GM04504 (cell line): ENCODE measurements around the gene DLAT.
"Not testable (repeated sequence)": the region's sequence is repeated elsewhere in the genome, so short reads cannot be mapped to it uniquely, and the experiment has no call there.

Experiments
- DNase-seq: peaks from one replicate; pipeline ENCODE4 v3.0.0-alpha.2; 2012; ENCODE audit warnings: low read depth

Gene DLAT

GRCh38 chr11:112024773-112025678 is at the start of gene DLAT:
Gene DLAT, plus strand, starts transcription at chr11:112025408. Its CDS starts 65 bp downstream, at chr11:112025473.
- peak; percentile 49 for DNase-seq

GRCh38 chr11:111976119-111976766 is 49.0 kb upstream of the DLAT start:
- DNase-seq = no peak

GRCh38 chr11:111976767-111977145 is 48.5 kb upstream of the DLAT start:
- DNase-seq = no peak

- no peak for DNase-seq
Measured at GRCh38 chr11:111977146-111978027, 47.8 kb upstream of the DLAT start.

DNA sequence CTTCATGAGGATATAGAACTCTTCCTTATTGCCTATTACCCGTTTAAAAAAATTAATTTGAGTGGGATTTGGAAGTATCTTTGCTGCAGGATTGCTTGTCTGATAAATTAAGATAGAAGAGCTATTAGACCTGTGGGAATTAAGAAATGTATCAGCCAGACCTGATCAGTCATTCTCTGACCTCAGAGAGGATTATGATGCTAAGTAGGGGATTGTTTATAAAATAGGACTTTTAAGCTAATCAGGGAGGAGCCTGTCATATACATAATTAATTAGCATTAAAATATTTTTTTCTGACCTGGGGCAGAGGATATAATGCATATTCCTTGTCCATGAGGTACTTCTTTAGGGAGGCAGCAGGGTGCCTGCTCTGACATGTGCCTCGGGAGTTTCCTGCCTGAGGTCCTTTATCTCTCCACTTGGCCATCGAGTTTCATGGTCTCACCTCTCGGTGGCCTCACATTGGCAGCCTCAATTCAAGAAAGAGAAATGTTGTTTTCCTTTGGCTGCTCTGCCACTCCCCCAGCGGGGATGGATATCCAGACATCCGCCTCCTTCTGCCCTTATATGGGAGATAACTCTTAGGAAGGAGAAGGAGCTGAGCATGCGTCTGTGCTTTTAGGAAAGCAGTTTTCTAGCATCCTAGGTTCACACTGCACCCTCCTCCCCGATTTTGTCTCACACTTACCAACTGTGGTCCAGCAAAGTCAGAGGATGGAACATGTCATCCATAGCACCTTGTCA is 47.0 kb upstream of the DLAT start:
- DNase-seq = peak; percentile 42

- no peak for DNase-seq
Measured at GRCh38 chr11:111980062-111980461, 45.1 kb upstream of the DLAT start.

DNA sequence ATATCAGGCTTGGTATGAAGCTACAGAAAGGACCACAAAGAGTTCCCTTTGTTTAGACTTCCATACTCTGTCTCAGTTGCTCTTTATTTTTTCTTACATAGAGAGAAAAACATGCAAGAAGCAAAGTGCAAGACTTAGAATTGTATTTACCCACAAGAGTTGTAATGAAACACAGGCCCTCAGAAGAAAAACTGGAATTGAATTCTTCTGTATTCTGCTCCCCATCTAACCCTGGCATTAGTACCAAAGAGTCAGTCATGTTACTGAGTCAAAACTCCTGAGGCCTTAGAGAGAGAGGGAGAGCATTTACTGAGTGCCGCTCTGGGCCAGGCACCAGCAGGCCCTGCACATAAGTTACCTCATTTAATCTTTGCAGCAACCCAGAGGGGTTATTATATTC is 43.9 kb upstream of the DLAT start:
- DNase-seq = no peak

GRCh38 chr11:111982019-111982464 is 43.2 kb upstream of the DLAT start:
- DNase-seq = no peak

DNA sequence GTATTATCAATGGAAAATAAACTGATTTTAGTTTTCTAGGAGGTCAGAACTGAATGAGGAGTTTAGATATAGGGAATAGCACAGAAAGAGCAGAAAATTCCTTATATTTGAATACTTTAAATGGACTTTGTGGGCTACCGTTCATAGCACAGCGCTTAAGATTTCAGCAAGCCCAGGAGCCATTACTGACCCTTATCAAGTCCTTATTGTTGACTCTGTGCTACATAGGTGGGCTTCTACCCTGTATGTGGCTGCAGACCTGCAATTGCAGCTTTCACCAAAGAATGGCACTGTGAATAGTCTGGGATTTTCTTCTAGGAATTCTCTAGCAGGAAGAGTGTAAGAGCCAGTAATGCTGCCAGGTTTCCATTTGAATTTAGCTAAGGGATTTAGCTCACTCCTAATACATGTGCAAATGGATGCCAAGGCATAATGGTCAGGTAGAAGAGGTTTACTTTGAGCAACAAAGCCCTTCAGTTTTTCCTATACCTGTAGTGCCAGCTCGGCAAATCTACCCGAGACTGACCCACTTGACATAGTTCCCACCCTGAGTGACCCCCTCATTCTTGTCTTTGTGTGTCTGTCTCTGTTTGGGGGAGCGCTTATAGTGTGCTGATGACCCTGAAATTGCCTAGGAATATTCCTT is 42.5 kb upstream of the DLAT start:
- DNase-seq = no peak

DNA sequence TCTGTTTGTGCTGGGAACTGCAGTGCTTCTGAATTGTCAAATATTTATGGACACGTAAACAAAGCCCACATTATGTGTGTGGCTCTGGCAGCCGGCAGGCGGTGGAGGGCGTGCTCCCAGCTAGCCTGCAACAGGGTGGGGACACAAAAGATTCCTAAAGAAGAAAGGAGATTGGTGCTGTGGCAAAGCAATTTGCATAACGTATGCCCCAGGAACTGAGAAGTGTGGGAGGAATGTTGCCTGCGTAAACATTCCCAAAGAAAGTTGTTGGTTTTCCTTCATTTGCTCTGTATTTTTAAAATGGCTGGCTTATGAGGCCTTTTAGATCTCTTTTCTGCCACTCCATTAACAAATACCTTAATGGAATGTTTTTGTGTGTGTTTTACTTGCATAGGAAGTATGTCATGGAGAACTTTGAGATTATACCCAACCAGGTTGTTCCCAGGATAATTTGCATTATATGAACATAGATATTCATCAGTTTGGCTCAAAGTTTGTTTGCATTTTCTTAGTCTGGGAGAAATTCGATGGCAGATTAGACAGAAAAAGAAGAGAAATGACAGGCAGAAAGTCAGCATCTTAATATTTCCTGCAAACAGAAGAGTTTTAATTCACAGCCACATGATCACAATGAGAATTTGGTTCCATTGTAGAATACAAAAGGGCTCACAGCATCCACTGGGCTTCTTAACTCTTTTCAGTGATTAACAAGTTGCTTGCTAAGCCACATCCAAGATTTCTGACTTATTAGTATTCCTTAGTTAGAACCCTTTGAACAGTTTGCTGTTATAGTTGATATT is 41.8 kb upstream of the DLAT start:
- DNase-seq = no peak

DNA sequence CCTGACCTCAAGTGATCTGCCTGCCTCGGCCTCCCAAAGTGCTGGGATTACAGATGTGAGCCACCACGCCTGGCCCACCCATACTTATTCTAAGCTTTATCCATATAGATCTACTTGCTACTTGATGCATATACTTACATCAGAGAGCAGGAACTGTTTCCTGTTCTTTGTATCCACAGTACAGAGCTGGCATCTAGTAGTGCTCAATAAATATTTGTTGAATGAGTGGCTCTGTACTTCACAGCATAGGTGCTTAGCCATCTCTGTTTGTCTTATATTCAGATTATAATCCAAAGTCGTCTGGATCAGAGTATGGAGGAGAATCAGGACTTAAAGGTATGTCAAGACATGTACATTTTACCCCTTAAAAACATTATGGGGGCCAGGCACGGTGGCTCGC is 38.6 kb upstream of the DLAT start:
- no peak for DNase-seq

DNA sequence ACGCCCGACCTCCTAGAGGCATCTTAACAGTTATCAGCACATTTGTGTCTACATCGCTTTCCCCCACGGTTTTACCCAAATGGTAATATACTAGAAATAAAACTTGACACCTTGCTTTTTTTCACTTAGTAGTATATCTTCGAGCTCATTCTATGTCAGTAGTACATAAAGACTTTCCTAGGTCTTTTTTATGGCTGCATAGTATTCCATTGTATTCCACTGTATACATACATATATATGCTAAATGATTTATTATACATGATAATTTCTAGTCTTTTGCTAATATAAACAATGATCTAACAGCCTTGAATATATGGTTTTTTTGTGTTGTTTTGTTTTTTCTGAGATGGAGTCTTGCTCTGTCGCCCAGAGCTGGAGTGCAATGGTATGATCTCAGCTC is 34.8 kb upstream of the DLAT start:
- DNase-seq = no peak

DNA sequence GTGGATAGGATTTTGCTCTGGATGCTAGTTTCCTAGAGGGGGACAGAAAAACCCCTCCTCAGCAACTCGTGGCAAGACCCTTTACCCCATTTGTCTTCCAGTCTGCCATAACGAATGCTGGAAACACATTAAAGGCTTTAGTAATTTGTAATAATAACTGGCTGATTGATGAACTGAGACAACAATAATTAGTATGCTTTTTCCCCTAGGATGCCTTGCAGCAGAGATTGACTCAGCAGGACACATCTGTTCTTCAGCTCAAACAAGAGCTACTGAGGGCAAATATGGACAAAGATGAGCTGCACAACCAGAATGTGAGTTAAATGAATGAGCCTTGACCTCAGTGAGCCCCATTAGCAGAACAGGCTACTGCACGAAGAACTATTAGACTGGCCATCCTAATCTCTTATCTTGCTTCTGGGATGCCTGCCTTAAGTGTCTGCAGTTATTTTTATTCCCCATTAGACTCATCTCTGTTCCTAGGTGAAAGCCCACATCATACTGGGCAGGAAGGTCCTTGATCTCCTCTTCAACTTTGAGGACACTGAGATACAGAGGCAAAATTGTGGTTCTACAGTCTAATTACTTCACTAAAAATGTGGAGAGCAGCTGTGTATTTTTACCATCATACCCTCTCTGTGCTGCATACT is 32.9 kb upstream of the DLAT start:
- no peak for DNase-seq

DNA sequence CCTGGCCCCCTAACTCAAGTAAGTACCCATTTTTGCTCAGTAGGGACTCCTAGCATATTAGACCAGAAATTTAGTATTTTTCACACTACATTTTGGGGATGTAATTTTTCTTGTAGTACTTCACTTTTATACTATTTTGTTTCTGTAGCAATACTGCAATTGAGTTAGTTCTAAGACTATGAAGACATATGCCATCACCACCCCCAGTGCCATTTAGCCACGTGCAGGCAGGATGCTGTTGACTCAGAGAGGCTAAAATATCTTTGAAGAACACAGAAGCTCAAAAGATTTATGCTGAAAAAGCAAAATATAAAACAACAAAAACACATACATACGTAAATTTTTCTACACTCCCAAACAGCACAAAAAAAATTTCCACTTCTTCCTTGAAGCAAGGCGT is 29.1 kb upstream of the DLAT start:
- no peak for DNase-seq

- DNase-seq = not testable (repeated sequence)
Measured at GRCh38 chr11:111996669-111997068, 28.5 kb upstream of the DLAT start.

GRCh38 chr11:111999111-111999510 is 26.1 kb upstream of the DLAT start:
- DNase-seq = no peak

- DNase-seq = no peak
Measured at GRCh38 chr11:112000703-112001102, 24.5 kb upstream of the DLAT start.

DNA sequence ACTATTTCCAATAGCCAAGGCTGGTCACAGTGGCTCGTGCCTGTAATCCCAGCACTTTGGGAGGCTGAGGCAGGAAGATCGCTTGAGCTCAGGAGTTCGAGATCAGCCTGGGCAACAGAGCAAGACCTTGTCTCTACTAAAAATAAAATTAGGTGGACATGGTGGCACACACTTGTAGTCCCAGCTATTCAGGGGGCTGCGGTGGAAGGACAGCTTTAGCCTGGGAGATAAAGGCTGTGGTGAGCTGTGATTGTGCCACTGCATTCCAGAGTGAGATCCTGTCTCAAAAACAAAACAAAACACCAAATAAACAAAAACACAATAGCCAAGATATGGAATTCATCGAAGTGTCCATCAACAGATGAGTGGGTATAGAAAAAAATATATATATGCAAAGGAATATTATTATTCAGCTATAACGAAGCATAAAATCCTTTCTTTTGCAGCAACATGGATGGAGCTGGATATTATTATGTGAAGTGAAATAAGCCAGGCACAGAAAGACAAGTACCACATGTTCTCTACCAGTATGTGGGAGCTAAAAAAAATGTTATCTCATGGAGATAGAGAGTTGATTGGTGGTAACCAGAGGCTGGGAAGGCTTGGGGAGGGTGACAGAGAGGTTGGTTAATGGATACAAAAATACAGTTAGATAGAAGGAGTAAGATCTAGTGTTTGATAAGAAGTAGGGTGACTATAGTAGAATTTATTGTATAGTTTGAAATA is 22.6 kb upstream of the DLAT start:
- DNase-seq = no peak

DNA sequence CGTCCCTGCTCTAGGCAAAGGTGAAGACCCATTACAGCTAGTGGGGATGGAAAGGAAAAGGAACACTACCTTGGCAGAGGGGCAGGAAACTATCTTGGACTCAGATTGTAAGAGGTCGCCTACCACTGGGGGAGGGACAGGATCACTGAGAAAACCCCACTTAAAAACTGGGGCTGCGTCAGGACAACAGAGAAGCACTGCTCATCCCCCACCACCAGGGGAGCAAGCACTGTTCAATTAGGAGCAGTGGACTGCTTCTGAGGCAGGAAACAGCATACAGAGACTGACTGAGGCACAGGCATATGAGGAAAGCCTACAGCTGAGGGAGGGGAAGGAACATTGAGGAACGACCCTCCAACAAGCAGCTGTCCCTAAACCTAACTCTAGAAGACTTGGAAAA is 20.8 kb upstream of the DLAT start:
- DNase-seq = no peak
